Right hindlimb (tissue), 1 donor: ENCODE results near the gene ALPG.
"Not testable (repeated sequence)": the region's sequence is repeated elsewhere in the genome, so short reads cannot be mapped to it uniquely, and the experiment has no call there.

ENCODE experiments used
- DNase-seq: peaks from one replicate; pipeline ENCODE4 v3.0.0-alpha.2; 2018

The ALPG gene

DNA sequence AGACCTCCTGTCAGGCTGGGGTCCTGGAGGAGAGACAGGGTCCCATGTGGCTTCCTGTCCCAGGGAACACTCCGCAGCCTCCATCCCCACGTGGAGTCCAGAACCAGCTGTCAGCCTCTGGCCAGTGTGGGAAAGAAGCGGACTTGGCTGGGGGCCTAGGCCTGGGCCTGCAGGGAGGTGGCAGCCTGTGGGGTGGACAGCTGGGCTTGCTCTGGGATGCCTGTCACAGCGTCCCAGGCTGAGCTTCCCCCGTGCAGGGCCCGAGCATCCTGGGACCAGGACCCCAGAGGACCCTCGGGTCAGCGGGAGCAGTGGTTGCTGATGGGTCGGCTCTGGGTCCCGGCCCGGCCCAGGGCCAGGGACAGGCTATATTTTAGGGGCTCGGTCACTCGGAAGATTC is 35.8 kb downstream of the ALPG start:
- not testable (repeated sequence) for DNase-seq

- not testable (repeated sequence) for DNase-seq
These were observed 36.4 kb downstream of the ALPG start for GRCh38 chr2:232443047-232443446.

DNA sequence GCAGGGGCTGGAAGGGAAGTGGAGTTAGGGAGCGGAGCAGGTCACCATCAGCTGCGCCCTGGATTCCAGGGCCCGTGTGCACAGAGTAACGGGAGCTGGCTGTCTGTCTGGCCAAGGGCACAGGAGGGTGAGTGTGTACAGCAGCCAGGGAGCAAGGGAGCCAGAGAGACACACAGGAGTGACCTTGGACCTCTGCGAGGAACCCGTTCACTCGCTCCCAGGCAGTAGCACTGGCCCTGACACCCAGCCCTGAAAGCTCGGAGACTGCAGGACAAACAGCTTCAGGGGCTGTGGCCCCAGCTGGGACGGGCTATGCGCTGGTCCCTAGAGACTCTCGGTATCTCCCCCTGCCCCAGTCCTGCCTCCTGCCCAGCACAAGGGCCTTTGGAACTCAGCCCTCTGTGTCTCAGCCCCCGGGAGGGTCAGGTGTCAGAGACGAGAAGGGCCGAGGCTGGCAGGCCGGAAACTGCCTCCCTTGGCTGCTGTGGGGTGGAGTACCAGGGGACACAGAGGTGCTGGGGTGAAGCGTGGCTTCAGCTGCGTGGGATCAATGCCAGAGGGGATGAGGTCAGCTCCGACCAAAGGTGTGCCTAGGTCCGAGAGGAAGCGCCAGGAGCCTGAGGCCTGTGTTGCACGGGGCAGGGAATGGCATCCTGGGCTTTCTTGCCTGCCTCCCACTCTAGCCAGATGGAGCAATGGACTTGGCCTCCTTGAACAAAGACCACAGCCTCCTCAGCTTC is 37.2 kb downstream of the ALPG start:
- not testable (repeated sequence) for DNase-seq

GRCh38 chr2:232444409-232445148 is 37.9 kb downstream of the ALPG start:
- no peak for DNase-seq

DNA sequence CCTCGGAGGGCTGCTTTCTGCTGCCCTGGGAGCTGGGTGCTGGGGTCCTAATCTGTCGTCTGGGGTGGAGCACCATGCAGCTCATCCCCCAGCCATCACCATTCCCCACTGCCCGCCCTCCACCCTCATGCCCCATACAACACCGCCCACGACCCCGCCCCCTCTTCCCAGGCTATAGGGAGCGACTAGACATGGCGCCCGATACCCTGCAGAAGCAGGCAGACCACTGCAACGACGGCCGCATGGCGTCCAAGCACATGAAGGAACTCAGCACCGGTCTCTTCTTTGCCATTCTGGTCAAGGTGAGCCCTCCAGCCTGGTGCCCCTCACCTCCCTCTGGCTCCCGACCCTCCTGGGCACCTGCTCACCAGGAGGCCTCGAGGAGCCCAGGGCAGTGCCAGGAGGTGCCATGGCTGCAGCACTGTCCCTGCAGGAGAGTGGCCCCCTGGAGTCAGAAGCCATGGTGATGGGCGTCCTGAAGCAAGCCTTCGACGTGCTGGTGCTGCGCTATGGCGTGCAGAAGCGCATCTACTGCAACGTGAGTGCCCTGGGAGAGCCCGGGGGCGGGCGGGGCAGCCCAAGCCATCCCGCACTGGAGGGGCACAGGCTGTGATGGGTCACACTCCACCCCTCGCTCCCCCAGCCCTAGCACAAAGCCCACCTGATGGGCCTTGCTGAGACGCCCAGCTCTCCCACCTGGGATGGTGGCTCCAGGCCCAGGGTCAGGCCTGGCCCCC is 38.7 kb downstream of the ALPG start:
- not testable (repeated sequence) for DNase-seq

DNA sequence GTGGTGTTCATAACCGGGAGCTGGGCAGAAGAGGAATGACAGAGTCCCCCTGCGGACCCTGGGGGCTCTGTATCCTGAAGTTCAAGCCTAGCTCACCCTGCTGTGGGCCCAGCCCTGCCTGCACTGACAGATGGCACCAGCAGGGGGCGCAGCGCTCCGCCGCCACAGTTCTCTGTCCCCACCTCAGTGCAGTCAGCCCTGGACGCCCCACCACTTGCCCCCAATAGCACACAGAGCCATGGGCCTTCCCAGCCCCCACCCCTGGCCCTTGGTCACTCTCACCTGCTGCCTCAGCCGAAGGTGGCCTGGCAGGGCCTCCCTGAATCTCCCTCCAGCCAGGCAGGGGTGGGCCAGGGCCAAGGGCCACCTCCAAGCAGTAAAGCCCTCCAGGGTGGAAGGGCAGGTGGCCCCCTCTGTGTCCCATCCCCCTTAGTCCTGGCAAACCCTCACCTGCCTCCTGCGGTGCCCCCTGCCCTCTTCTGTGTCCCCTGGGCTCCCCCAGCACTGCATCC is 39.7 kb downstream of the ALPG start:
- DNase-seq: not testable (repeated sequence)

GRCh38 chr2:232447091-232447620 is 40.5 kb downstream of the ALPG start:
- no peak for DNase-seq

- no peak for DNase-seq
These were observed 41.1 kb downstream of the ALPG start for GRCh38 chr2:232447638-232448303.

- DNase-seq: no peak
These were observed 41.7 kb downstream of the ALPG start for GRCh38 chr2:232448304-232448690.

DNA sequence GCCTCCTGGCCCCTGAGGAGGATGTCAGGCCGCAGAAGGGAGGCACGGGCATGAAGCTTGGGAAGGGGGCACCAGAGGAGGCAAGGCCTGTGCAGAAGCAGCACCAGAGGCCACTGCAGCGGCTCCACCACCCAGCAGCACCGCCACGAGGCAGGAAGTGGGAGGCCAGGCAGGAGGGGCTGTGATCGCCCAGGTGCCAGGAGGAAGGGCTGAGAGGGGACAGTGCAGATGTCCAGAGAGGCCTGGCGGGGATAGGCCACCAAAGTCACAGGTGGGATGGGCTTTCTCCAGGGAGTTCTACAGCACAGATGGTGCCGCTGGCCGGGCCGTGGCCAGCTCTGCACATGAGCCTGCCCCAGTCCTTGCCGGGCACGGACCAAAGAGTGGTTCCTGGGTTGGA is 43.3 kb downstream of the ALPG start:
- DNase-seq: no peak

- DNase-seq: not testable (repeated sequence)
These were observed 45.0 kb downstream of the ALPG start for GRCh38 chr2:232451645-232452044.

GRCh38 chr2:232454630-232455029 is 48.0 kb downstream of the ALPG start:
- no peak for DNase-seq

GRCh38 chr2:232455426-232456255 is 49.0 kb downstream of the ALPG start, which contains the start of gene ALPI:
TSS of gene ALPI (plus strand) at chr2:232456153. CDS start at chr2:232456200, 47 bp downstream.
- DNase-seq: no peak

GRCh38 chr2:232456296-232457120 is 49.9 kb downstream of the ALPG start:
- no peak for DNase-seq

GRCh38 chr2:232457121-232458011 is 50.7 kb downstream of the ALPG start:
- no peak for DNase-seq

DNA sequence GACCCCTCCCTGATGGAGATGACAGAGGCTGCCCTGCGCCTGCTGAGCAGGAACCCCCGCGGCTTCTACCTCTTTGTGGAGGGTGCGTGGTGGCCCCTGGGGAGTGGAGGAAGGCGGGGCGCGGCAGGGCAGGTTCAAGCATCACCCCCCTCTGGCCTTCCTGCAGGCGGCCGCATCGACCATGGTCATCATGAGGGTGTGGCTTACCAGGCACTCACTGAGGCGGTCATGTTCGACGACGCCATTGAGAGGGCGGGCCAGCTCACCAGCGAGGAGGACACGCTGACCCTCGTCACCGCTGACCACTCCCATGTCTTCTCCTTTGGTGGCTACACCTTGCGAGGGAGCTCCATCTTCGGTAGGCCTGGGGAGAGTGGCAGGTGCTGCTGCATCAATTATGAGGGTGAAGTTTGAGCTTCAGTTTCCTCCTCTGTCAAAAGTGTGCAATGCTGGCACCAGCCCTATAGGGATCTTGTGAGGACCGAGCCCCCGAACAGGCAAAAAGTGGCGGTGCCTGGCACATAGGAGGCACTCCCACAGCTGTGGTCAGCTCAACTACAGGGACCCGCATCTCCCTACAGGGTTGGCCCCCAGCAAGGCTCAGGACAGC is 51.5 kb downstream of the ALPG start:
- no peak for DNase-seq

DNA sequence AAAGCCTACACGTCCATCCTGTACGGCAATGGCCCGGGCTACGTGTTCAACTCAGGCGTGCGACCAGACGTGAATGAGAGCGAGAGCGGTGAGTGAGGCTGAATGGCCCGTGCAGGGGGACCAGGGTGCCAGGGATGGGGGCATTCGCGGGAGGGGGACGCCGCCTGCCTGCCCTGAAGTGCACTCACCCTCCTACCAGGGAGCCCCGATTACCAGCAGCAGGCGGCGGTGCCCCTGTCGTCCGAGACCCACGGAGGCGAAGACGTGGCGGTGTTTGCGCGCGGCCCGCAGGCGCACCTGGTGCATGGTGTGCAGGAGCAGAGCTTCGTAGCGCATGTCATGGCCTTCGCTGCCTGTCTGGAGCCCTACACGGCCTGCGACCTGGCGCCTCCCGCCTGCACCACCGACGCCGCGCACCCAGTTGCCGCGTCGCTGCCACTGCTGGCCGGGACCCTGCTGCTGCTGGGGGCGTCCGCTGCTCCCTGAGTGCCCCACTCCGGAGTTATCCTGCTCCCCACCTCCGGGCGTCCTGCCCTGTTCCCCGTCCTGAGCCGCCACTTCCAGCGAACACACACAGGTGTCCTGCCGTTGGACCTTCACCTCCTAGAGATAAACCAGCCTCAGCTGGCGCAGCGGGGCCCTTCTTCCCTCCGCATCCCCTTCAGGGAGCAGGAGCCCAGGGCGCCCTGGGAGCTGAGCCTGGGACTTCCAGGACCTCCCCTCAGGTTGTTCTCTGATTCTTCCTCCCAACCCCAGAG is 52.2 kb downstream of the ALPG start:
- no peak for DNase-seq

GRCh38 chr2:232459419-232460035 is 52.9 kb downstream of the ALPG start:
- no peak for DNase-seq
